ENCODE results near the gene CYP3A7. TPM values are rescaled to one million over a fixed set of nuclear protein-coding genes. Genes with fewer than 3 reads are reported as not detected.

CYP3A7 gene
- total and polyA plus RNA-seq, 2 donors (not counting 3 experiments of a cell fraction or from before 2014, with no cell fraction given), result not detected

GRCh38 chr7:99730238-99730810 is 4.7 kb downstream of the CYP3A7 start:
- intact Hi-C loops (cut with micrococcal nuclease), result no loop called here
- H3K9ac ChIP-seq (replicated peaks; ENCODE audit: extremely low read depth, insufficient read depth, low read length), result no peak overlapping the region
- ChIA-PET POLR2A (no interaction called here), CTCF (no interaction called here)
- dilution Hi-C loops (cut with MboI; ENCODE audit: extremely low pct_ligation_motif_present, low sequenced_read_pairs), result no loop called here
- H3K4me3 ChIP-seq (replicated peaks in 1 of 3; ENCODE audit: insufficient read depth in 1 of 3, low read depth in 1 of 3, low read length in 3 of 3), result no peak overlapping the region
- no peak overlapping the region for H2AFZ ChIP-seq (ENCODE audit: low read depth, low read length)
- TF ChIP-seq POLR2AphosphoS5 (IDR thresholded peaks at IDR 0.05; ENCODE audit: insufficient read depth, low read depth, low read length) (no peak), GATA2 (IDR thresholded peaks at IDR 0.05; ENCODE audit: insufficient read depth, insufficient read length, low read depth, low read length) (no peak), MYC (IDR thresholded peaks at IDR 0.05; ENCODE audit: low read depth, low read length) (no peak), CTCF (IDR thresholded peaks at IDR 0.05; ENCODE audit: extremely low read depth in 1 of 2, insufficient read depth in 1 of 2, low read depth in 1 of 2, low read length in 2 of 2) (no peak), POLR2A (IDR thresholded peaks at IDR 0.05; ENCODE audit: low read depth, low read length) (no peak), FOS (IDR thresholded peaks at IDR 0.05; ENCODE audit: borderline replicate concordance, insufficient read depth, low read length) (no peak)
- BruUV-seq (replicated peaks), result no TSS peak
- no peaks in the 10 kb centered on the region for H3K9me3 ChIP-seq (replicated peaks; ENCODE audit: control insufficient read depth, insufficient read depth, low read length)
- H3K36me3 ChIP-seq (ENCODE audit: control insufficient read depth in 2 of 2, extremely low read depth in 1 of 2, insufficient read depth in 2 of 2, low read length in 2 of 2), result no peaks in the 10 kb centered on the region
- FAIRE-seq (no peak), DNase-seq (ENCODE audit: low read depth, low spot score) (no peak)
- H3K4me1 ChIP-seq (ENCODE audit: control insufficient read depth, extremely low read depth, insufficient read depth, low read length), result no peaks in the 10 kb centered on the region
- H3K9me1 ChIP-seq (replicated peaks; ENCODE audit: control insufficient read depth, extremely low read depth, insufficient read depth, low read length), result no peaks in the 10 kb centered on the region
- no peak overlapping the region for H3K27ac ChIP-seq (ENCODE audit: insufficient read depth, low read depth, low read length)
- H3K79me2 ChIP-seq (ENCODE audit: control insufficient read depth, insufficient read depth, low read length), result no peaks in the 10 kb centered on the region
- H3K27me3 ChIP-seq (ENCODE audit: control insufficient read depth in 2 of 2, insufficient read depth in 2 of 2, low read length in 2 of 2), result no peaks in the 10 kb centered on the region
- H4K20me1 ChIP-seq (replicated peaks; ENCODE audit: control insufficient read depth, extremely low read depth, insufficient read depth, low read length), result no peaks in the 10 kb centered on the region
- H3K4me2 ChIP-seq (ENCODE audit: insufficient read depth, low read length), result no peak overlapping the region

Data from endothelial cell of umbilical vein (primary cell).